ENCODE data around the gene SLC1A7. TPM values are rescaled to one million over a fixed set of nuclear protein-coding genes. Genes with fewer than 3 reads are reported as not detected.
A peak's percentile ranks its signal among the peaks of the same experiment; 100 is the strongest.

The SLC1A7 gene
- total RNA-seq, 1 experiment from 2014 or later: 0.31 TPM

GRCh38 chr1:53112861-53113260 lies 29.6 kb downstream of the SLC1A7 start:
- no peak for DNase-seq (ENCODE audit: low read depth, low spot score)
- ChIA-PET POLR2A (no interaction called here), CTCF (no interaction called here)
- Histone ChIP-seq H3K9me3 (ENCODE audit: control insufficient read depth, insufficient read depth, low read depth, low read length) (no peaks in the 10 kb centered on the region), H3K4me3 (ENCODE audit: low read depth in 2 of 2, low read length in 2 of 2) (no peak overlapping the region), H3K27ac (ENCODE audit: low read length) (peak overlapping the region; percentile 26; the same call in 1 of the 2 replicates), H3K27me3 (ENCODE audit: control insufficient read depth, insufficient read depth, low read length) (no peaks in the 10 kb centered on the region), H3K4me1 (ENCODE audit: control insufficient read depth, insufficient read depth, low read length) (peaks cover 31% of the 10 kb centered on the region), H3K36me3 (ENCODE audit: control insufficient read depth, insufficient read depth, low read length) (no peaks in the 10 kb centered on the region)
- BruUV-seq (replicated peaks): no TSS peak
- intact Hi-C loops (cut with micrococcal nuclease; ENCODE audit: unreplicated experiment): no loop called here
- no peak for ATAC-seq
- in situ Hi-C loops (cut with HindIII; ENCODE audit: low pct_unique_long_range_greater_than_20kb, low sequenced_read_pairs): no loop called here
- no peak for TF ChIP-seq POLR2AphosphoS5 (IDR thresholded peaks at IDR 0.05; ENCODE audit: low read depth, low read length)
- no peak for TF ChIP-seq TCF7L2 (IDR thresholded peaks at IDR 0.05; ENCODE audit: low read depth, low read length)
- TF ChIP-seq REST (IDR thresholded peaks at IDR 0.05; ENCODE audit: insufficient read depth in 1 of 2, low read depth in 2 of 2, low read length in 1 of 2): no peak
- TF ChIP-seq CTCF (IDR thresholded peaks at IDR 0.05): no peak
- TF ChIP-seq SIN3A (IDR thresholded peaks at IDR 0.05; ENCODE audit: borderline replicate concordance, insufficient read depth, low read depth, low read length): no peak

- Histone ChIP-seq H3K27me3 (ENCODE audit: control insufficient read depth, insufficient read depth, low read length) (no peaks in the 10 kb centered on the region), H3K27ac (ENCODE audit: low read length) (peak overlapping the region; percentile 49; the same call in 1 of the 2 replicates), H3K36me3 (ENCODE audit: control insufficient read depth, insufficient read depth, low read length) (no peaks in the 10 kb centered on the region), H3K4me1 (ENCODE audit: control insufficient read depth, insufficient read depth, low read length) (peaks cover 35% of the 10 kb centered on the region), H3K4me3 (ENCODE audit: low read depth in 2 of 2, low read length in 2 of 2) (no peak overlapping the region), H3K9me3 (ENCODE audit: control insufficient read depth, insufficient read depth, low read depth, low read length) (no peaks in the 10 kb centered on the region)
- TF ChIP-seq CTCF (IDR thresholded peaks at IDR 0.05): no peak
- TF ChIP-seq TCF7L2 (IDR thresholded peaks at IDR 0.05; ENCODE audit: low read depth, low read length): no peak
- no peak for TF ChIP-seq SIN3A (IDR thresholded peaks at IDR 0.05; ENCODE audit: borderline replicate concordance, insufficient read depth, low read depth, low read length)
- TF ChIP-seq POLR2AphosphoS5 (IDR thresholded peaks at IDR 0.05; ENCODE audit: low read depth, low read length): no peak
- no peak for TF ChIP-seq REST (IDR thresholded peaks at IDR 0.05; ENCODE audit: insufficient read depth in 1 of 2, low read depth in 2 of 2, low read length in 1 of 2)
- DNase-seq (ENCODE audit: low read depth, low spot score): no peak
- POLR2A ChIA-PET: interaction anchor here (0.8 kb wide), 1 partner anchor 9 kb away, joined by 6 read pairs; no protein-coding TSS in a partner anchor
- CTCF ChIA-PET: interaction anchor here (0.7 kb wide), 1 partner anchor 502 kb away, joined by 4 read pairs; no protein-coding TSS in a partner anchor
- no TSS peak for BruUV-seq (replicated peaks)
- in situ Hi-C loops (cut with HindIII; ENCODE audit: low pct_unique_long_range_greater_than_20kb, low sequenced_read_pairs): no loop called here
- ATAC-seq: no peak
- intact Hi-C loops (cut with micrococcal nuclease; ENCODE audit: unreplicated experiment): no loop called here
Measured at GRCh38 chr1:53112271-53112774, 30.1 kb downstream of the SLC1A7 start.
